ENCODE data around the gene OR52H1.

The OR52H1 gene

DNA sequence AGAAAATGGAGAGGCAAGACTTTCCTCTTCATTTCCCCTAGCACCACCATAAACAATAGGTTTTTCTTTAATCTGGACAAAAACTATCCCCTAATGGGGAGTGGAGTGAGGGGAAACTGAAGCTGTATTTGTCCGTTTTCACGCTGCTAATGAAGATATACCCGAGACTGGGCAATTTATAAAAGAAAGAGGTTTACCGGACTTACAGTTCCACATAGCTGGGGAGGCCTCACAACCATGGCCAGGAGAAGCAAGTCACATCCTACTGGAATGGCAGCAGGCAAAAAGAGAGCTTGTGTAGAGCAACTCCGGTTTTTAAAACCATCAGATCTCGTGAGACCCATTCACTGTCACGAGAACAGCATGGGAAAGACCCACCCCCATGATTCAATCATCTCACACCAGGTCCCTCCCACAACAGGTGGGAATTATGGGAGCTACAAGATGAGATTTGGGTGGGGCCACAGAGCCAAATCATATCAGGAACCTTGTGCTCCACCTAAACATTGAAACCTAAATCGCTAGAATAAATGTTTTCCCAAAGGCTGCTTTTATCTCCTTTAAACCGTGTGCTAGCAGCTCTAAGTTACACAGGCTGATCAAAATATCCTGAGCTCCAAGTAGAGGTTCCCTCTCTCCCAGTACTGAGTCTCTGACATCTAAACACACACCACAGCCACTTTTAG is 42.8 kb downstream of the OR52H1 start:
- Histone ChIP-seq H3K23ac (ENCODE audit: low read length) (no peak overlapping the region), H4K8ac (ENCODE audit: low read depth, low read length) (no peak overlapping the region), H3K4me1 (ENCODE audit: control insufficient read depth, low read depth, low read length) (no peaks in the 10 kb centered on the region), H3K18ac (ENCODE audit: low read length) (no peak overlapping the region), H3K4me2 (ENCODE audit: low read length) (no peak overlapping the region), H2BK15ac (replicated peaks; ENCODE audit: low read depth) (no peak overlapping the region), H2BK120ac (ENCODE audit: low read depth, low read length) (no peak overlapping the region), H3K9ac (ENCODE audit: low read length) (no peak overlapping the region), H4K5ac (ENCODE audit: low read length) (no peak overlapping the region), H3K79me2 (ENCODE audit: control insufficient read depth, insufficient read depth, low read length) (no peaks in the 10 kb centered on the region), H3K27me3 (ENCODE audit: insufficient read depth, low read length, poor library complexity) (no peaks in the 10 kb centered on the region), H3K56ac (ENCODE audit: low read length) (no peak overlapping the region), H2AK5ac (ENCODE audit: low read length) (no peak overlapping the region), H3K27ac (ENCODE audit: low read depth, low read length) (no peak overlapping the region), H3K79me1 (ENCODE audit: low read length) (no peaks in the 10 kb centered on the region), H3K4me3 (ENCODE audit: low read length) (no peak overlapping the region), H3K36me3 (ENCODE audit: control insufficient read depth, insufficient read depth, low read length) (no peaks in the 10 kb centered on the region), H3K4ac (ENCODE audit: low read depth, low read length) (no peak overlapping the region), H2BK5ac (ENCODE audit: low read length) (no peak overlapping the region)
- WGBS (ENCODE audit: extremely low coverage, insufficient coverage, low lambda C conversion rate): no CpG with 5 or more reads among the region's 9 CpGs
- no peak for DNase-seq

DNA sequence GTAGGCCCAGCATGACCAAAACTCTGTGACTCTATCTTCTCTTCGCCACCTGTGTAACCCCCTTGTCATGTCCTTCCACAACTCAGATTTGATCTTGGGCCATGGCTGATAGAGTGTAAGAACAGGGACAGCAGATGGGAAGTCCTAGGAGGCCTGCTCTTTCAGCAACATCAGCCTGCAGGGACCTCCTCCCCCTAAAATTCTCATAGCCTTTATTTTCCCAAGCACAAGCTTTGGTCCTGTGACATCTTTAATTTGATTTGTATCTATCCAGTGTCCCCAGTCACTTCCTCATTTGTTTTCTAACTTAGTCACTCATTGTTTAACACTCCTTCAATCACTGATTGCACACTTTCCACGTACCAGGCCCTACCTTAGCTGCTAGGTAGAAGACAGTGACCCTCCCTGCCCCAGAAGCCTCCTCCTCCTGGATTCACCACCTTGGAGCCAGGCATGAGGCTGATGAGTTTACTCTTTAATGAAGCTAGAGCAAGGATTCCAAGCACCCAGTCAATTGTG is 43.9 kb downstream of the OR52H1 start:
- H3K23ac ChIP-seq (ENCODE audit: low read length): no peak overlapping the region
- H2AK5ac ChIP-seq (ENCODE audit: low read length): no peak overlapping the region

DNA sequence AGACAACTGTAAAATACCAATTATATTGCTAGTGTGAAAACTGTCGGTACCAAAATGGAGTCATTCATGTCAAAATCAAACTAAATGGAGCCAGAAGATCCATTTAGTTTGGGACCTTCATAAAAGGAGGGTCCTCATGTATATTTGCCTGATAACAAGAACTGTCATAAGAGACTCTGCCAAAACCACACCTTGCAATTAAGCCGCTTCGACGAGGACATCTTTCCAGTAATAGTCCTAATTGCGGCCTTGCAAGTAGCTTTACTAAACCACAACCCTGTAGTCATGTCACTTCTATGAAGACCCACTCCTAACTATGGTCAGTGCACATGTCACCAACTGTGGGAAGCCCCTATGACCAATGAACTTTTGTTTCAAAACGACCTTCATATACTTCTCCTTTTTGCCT is 47.9 kb downstream of the OR52H1 start:
- no peak for DNase-seq
- Histone ChIP-seq H3K27me3 (ENCODE audit: insufficient read depth, low read length, poor library complexity) (no peaks in the 10 kb centered on the region), H3K23ac (ENCODE audit: low read length) (no peak overlapping the region), H4K8ac (ENCODE audit: low read depth, low read length) (no peak overlapping the region), H4K5ac (ENCODE audit: low read length) (no peak overlapping the region), H3K4me3 (ENCODE audit: low read length) (no peak overlapping the region), H2BK120ac (ENCODE audit: low read depth, low read length) (no peak overlapping the region), H3K79me2 (ENCODE audit: control insufficient read depth, insufficient read depth, low read length) (no peaks in the 10 kb centered on the region), H3K36me3 (ENCODE audit: control insufficient read depth, insufficient read depth, low read length) (no peaks in the 10 kb centered on the region), H3K9ac (ENCODE audit: low read length) (no peak overlapping the region), H2BK15ac (replicated peaks; ENCODE audit: low read depth) (no peak overlapping the region), H3K4me2 (ENCODE audit: low read length) (no peak overlapping the region), H3K27ac (ENCODE audit: low read depth, low read length) (no peak overlapping the region), H3K4me1 (ENCODE audit: control insufficient read depth, low read depth, low read length) (no peaks in the 10 kb centered on the region), H3K18ac (ENCODE audit: low read length) (no peak overlapping the region), H3K4ac (ENCODE audit: low read depth, low read length) (no peak overlapping the region), H2BK5ac (ENCODE audit: low read length) (no peak overlapping the region), H2AK5ac (ENCODE audit: low read length) (no peak overlapping the region), H3K79me1 (ENCODE audit: low read length) (no peaks in the 10 kb centered on the region), H3K56ac (ENCODE audit: low read length) (no peak overlapping the region)
- WGBS (ENCODE audit: extremely low coverage, insufficient coverage, low lambda C conversion rate): no CpG with 5 or more reads among the region's 6 CpGs

More for the DNA sequence above, 43.9 kb downstream of the OR52H1 start:
- no peaks in the 10 kb centered on the region for H3K79me2 ChIP-seq (ENCODE audit: control insufficient read depth, insufficient read depth, low read length)
- no peaks in the 10 kb centered on the region for H3K4me1 ChIP-seq (ENCODE audit: control insufficient read depth, low read depth, low read length)
- no peak overlapping the region for H3K4ac ChIP-seq (ENCODE audit: low read depth, low read length)
- H3K27ac ChIP-seq (ENCODE audit: low read depth, low read length): no peak overlapping the region
- no peak overlapping the region for H3K9ac ChIP-seq (ENCODE audit: low read length)
- H2BK15ac ChIP-seq (replicated peaks; ENCODE audit: low read depth): no peak overlapping the region
- H2BK120ac ChIP-seq (ENCODE audit: low read depth, low read length): no peak overlapping the region
- H3K4me2 ChIP-seq (ENCODE audit: low read length): no peak overlapping the region
- no peaks in the 10 kb centered on the region for H3K27me3 ChIP-seq (ENCODE audit: insufficient read depth, low read length, poor library complexity)
- H2BK5ac ChIP-seq (ENCODE audit: low read length): no peak overlapping the region
- WGBS (ENCODE audit: extremely low coverage, insufficient coverage, low lambda C conversion rate): no CpG with 5 or more reads among the region's 2 CpGs
- no peak overlapping the region for H3K18ac ChIP-seq (ENCODE audit: low read length)
- H4K8ac ChIP-seq (ENCODE audit: low read depth, low read length): no peak overlapping the region
- H3K4me3 ChIP-seq (ENCODE audit: low read length): no peak overlapping the region
- H4K5ac ChIP-seq (ENCODE audit: low read length): no peak overlapping the region
- H3K56ac ChIP-seq (ENCODE audit: low read length): no peak overlapping the region
- DNase-seq: no peak
- H3K36me3 ChIP-seq (ENCODE audit: control insufficient read depth, insufficient read depth, low read length): no peaks in the 10 kb centered on the region
- no peaks in the 10 kb centered on the region for H3K79me1 ChIP-seq (ENCODE audit: low read length)

DNA sequence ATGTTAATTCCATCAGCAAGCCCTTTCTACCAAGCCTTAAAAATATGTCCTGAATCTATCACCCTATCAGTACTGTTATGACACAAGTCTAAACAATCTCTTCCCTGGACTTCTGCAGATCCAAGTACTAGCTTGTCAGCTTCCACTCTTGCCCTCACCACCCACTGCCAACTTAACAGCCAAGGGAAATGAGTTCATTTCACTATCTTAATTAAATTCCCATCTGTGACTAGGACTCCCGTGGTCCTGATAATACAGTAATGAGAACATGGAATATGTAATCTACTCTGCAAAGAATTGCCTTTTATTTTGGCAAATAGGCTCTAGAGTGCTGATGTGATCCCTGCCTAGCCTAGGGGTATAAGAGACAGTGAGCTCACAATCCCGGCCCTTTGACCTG is 48.7 kb downstream of the OR52H1 start:
- no peak overlapping the region for H3K56ac ChIP-seq (ENCODE audit: low read length)
- H2AK5ac ChIP-seq (ENCODE audit: low read length): no peak overlapping the region
- DNase-seq: peak; percentile 22
- no peak overlapping the region for H3K18ac ChIP-seq (ENCODE audit: low read length)
- H3K27me3 ChIP-seq (ENCODE audit: insufficient read depth, low read length, poor library complexity): no peaks in the 10 kb centered on the region
- H3K9ac ChIP-seq (ENCODE audit: low read length): no peak overlapping the region
- H3K23ac ChIP-seq (ENCODE audit: low read length): no peak overlapping the region
- H3K27ac ChIP-seq (ENCODE audit: low read depth, low read length): no peak overlapping the region
- H4K8ac ChIP-seq (ENCODE audit: low read depth, low read length): no peak overlapping the region
- no peak overlapping the region for H3K4ac ChIP-seq (ENCODE audit: low read depth, low read length)
- H2BK5ac ChIP-seq (ENCODE audit: low read length): no peak overlapping the region
- no peaks in the 10 kb centered on the region for H3K4me1 ChIP-seq (ENCODE audit: control insufficient read depth, low read depth, low read length)
- H3K4me3 ChIP-seq (ENCODE audit: low read length): no peak overlapping the region
- H3K4me2 ChIP-seq (ENCODE audit: low read length): no peak overlapping the region
- no peak overlapping the region for H2BK120ac ChIP-seq (ENCODE audit: low read depth, low read length)
- WGBS (ENCODE audit: extremely low coverage, insufficient coverage, low lambda C conversion rate): no CpG with 5 or more reads among the region's 2 CpGs
- H2BK15ac ChIP-seq (replicated peaks; ENCODE audit: low read depth): no peak overlapping the region
- H3K36me3 ChIP-seq (ENCODE audit: control insufficient read depth, insufficient read depth, low read length): no peaks in the 10 kb centered on the region
- no peaks in the 10 kb centered on the region for H3K79me1 ChIP-seq (ENCODE audit: low read length)
- no peak overlapping the region for H4K5ac ChIP-seq (ENCODE audit: low read length)
- no peaks in the 10 kb centered on the region for H3K79me2 ChIP-seq (ENCODE audit: control insufficient read depth, insufficient read depth, low read length)

All from mesendoderm (in vitro differentiated cells).